K562 (cell line): Measurements from ENCODE around the gene ARMC12. TPM values are rescaled to one million over a fixed set of nuclear protein-coding genes. Genes with fewer than 3 reads are reported as not detected.

ENCODE experiments used
- ATAC-seq: fragments of 200-7000 bp; cut with Tn5 transposase; 3 replicates; pipeline ENCODE4 v1.9.1; 2020; ENCODE audit warnings: moderate library complexity
- BruUV-seq: library from RNA; stranded (reverse); fragments of 400-500 nt; replicated peaks from 2 replicates; lab custom pipeline; 2021; lab: Mats Ljungman, UMichigan
- CTCF ChIA-PET: fragments of 300-600 bp; formaldehyde crosslinking; extraction: SDS; loops from one replicate; lab custom pipeline; 2021; ENCODE audit warnings: low intra/inter-chr PET ratio; lab: Yijun Ruan, JAX
- POLR2A ChIA-PET: fragments of 300-600, 350-650 bp; sonication (Branson Sonifier 250); formaldehyde crosslinking; extraction: SDS; loops from one replicate; lab custom pipeline; 2021; ENCODE audit warnings: antibody characterized with exemption, inconsistent platforms; lab: Yijun Ruan, JAX
- DNase-seq, 4 experiments: peaks; one replicate each; pipeline versions ENCODE4 v3.0.0 to v3.0.0-alpha.2; 2011 to 2018; ENCODE audit warnings: low spot score in 3 of 4, mixed read lengths in 3 of 4; ENCODE audit errors: extremely low read depth in 1 of 4
- FAIRE-seq: peaks from 2 replicates; lab custom pipeline; 2011; peaks lifted over from hg19 to GRCh38; lab: Jason Lieb, UNC
- H2AFZ ChIP-seq: 2 replicates; pipeline ENCODE4 v1.6.0; 2011; ENCODE audit warnings: low read depth, low read length, control low read depth, inconsistent platforms
- H3K27ac ChIP-seq: fragments of 200-600 bp; 3 replicates; pipeline ENCODE4 v1.8.0; 2011; ENCODE audit warnings: low read depth, mild to moderate bottlenecking, control low read depth, inconsistent platforms, low read length, moderate library complexity, mixed read lengths; ENCODE audit errors: extremely low read depth
- H3K27me3 ChIP-seq, 2 experiments: fragments of 300-600 bp in 1 of 2; 2 replicates in 1 of 2; 3 replicates in 1 of 2; pipeline versions ENCODE4 v1.6.0 to v1.8.0; 2011; ENCODE audit warnings: inconsistent platforms in 2 of 2, low read length in 2 of 2, mild to moderate bottlenecking in 1 of 2, mixed read lengths in 1 of 2, moderate library complexity in 1 of 2; ENCODE audit not compliant: control insufficient read depth in 2 of 2, insufficient read depth in 2 of 2
- H3K36me3 ChIP-seq: fragments of 300-600 bp; 3 replicates; pipeline ENCODE4 v1.8.0; 2011; ENCODE audit warnings: mild to moderate bottlenecking, low read length, inconsistent platforms; ENCODE audit not compliant: control insufficient read depth, insufficient read depth
- H3K4me1 ChIP-seq, 2 experiments: fragments of 200-600 bp in 1 of 2; replicated peaks in 1 of 2; 2 replicates in 1 of 2; 3 replicates in 1 of 2; pipeline versions ENCODE4 v1.5.1 to v1.8.0; 2011; ENCODE audit warnings: inconsistent platforms in 2 of 2, low read length in 2 of 2, mild to moderate bottlenecking in 1 of 2, mixed read lengths in 1 of 2, moderate library complexity in 1 of 2; ENCODE audit not compliant: control insufficient read depth in 2 of 2, insufficient read depth in 2 of 2
- H3K4me2 ChIP-seq: 2 replicates; pipeline ENCODE4 v1.6.1; 2011; ENCODE audit warnings: low read length, control low read depth, inconsistent platforms, mixed read lengths; ENCODE audit not compliant: insufficient read depth
- H3K4me3 ChIP-seq: fragments of 200-600 bp; sonication (generic), shearing (Covaris generic); 2 replicates; pipeline ENCODE4 v1.5.1; 2016; ENCODE audit warnings: control low read depth, inconsistent platforms
- H3K79me2 ChIP-seq: fragments of 200-600 bp; 3 replicates; pipeline ENCODE4 v1.8.0; 2011; ENCODE audit warnings: low read length, inconsistent platforms; ENCODE audit not compliant: control insufficient read depth, insufficient read depth
- H3K9ac ChIP-seq, 2 experiments: 2 replicates each; pipeline versions ENCODE4 v1.6.0 to v1.6.1; 2011; ENCODE audit warnings: low read depth in 2 of 2, low read length in 2 of 2, control low read depth in 1 of 2, inconsistent platforms in 1 of 2, mild to moderate bottlenecking in 1 of 2, mixed read lengths in 1 of 2; ENCODE audit not compliant: insufficient read depth in 1 of 2
- H3K9me1 ChIP-seq: one replicate; pipeline ENCODE4 v1.6.0; 2011; ENCODE audit warnings: inconsistent platforms, mild to moderate bottlenecking, low read length, moderate library complexity; ENCODE audit not compliant: control insufficient read depth, insufficient read depth
- H3K9me3 ChIP-seq: replicated peaks from 2 replicates; pipeline ENCODE4 v1.5.1; 2011; ENCODE audit warnings: low read depth, low read length, inconsistent platforms; ENCODE audit not compliant: control insufficient read depth, insufficient read depth
- H4K20me1 ChIP-seq: replicated peaks from 2 replicates; pipeline ENCODE4 v1.6.1; 2011; ENCODE audit warnings: low read length, inconsistent platforms, mixed read lengths; ENCODE audit not compliant: control insufficient read depth, insufficient read depth
- BHLHE40 ChIP-seq: IDR thresholded peaks from 2 replicates; pipeline ENCODE4 v1.6.1; 2011; ENCODE audit warnings: low read length, improper control_type of control experiment
- CTBP1 ChIP-seq: fragments of 450-650 bp; IDR thresholded peaks from 2 replicates; pipeline ENCODE4 v1.6.1; 2016; ENCODE audit warnings: borderline replicate concordance
- CXXC5 ChIP-seq: fragments of 250-450 bp; sonication (Bioruptor Pico); IDR thresholded peaks from 2 replicates; pipeline ENCODE4 v1.8.0; 2022; ENCODE audit warnings: inconsistent platforms, mild to moderate bottlenecking, moderate library complexity
- EZH2 ChIP-seq: IDR thresholded peaks from 2 replicates; pipeline ENCODE4 v1.6.1; 2012; ENCODE audit warnings: low read depth, mild to moderate bottlenecking, inconsistent platforms, low read length, borderline replicate concordance
- HDAC2 ChIP-seq: fragments of 450-650 bp; IDR thresholded peaks from 2 replicates; pipeline ENCODE4 v1.6.1; 2016; ENCODE audit warnings: mild to moderate bottlenecking
- HDAC6 ChIP-seq: IDR thresholded peaks from 2 replicates; pipeline ENCODE4 v1.6.1; 2012; ENCODE audit warnings: low read depth, mild to moderate bottlenecking, control low read depth, inconsistent platforms, low read length, moderate library complexity
- PCBP1 ChIP-seq: fragments of 200-400 bp; formaldehyde crosslinking; IDR thresholded peaks from 2 replicates; pipeline ENCODE4 v1.6.1; 2018; ENCODE audit warnings: mild to moderate bottlenecking, low read depth, low read length; ENCODE audit not compliant: poor library complexity, severe bottlenecking
- PHF20 ChIP-seq: fragments of 450-650 bp; IDR thresholded peaks from 2 replicates; pipeline ENCODE4 v1.6.1; 2018; ENCODE audit not compliant: partially characterized antibody
- POLR2AphosphoS5 ChIP-seq: IDR thresholded peaks from 2 replicates; pipeline ENCODE4 v1.6.1; 2011; ENCODE audit warnings: mild to moderate bottlenecking, low read depth, low read length, moderate library complexity; ENCODE audit not compliant: control insufficient read depth, insufficient read depth
- PRPF4 ChIP-seq: fragments of 200-400 bp; formaldehyde crosslinking; IDR thresholded peaks from one replicate; pipeline ENCODE4 v1.6.1; 2017; ENCODE audit warnings: low read length, low read depth, mild to moderate bottlenecking; ENCODE audit not compliant: insufficient read depth, poor library complexity, severe bottlenecking
- SMAD4 ChIP-seq: fragments of 250-450 bp; sonication (Bioruptor Pico); conservative IDR thresholded peaks from 2 replicates; pipeline ENCODE4 v1.8.0; 2021; ENCODE audit warnings: inconsistent platforms, mild to moderate bottlenecking, moderate library complexity
- SMARCA4 ChIP-seq: fragments of 450-650 bp; IDR thresholded peaks from 2 replicates; pipeline ENCODE4 v1.6.1; 2016
- SPI1 ChIP-seq: IDR thresholded peaks from 2 replicates; pipeline ENCODE4 v1.6.1; 2011; ENCODE audit warnings: low read depth, low read length, control low read depth, borderline replicate concordance
- THRAP3 ChIP-seq: fragments of 450-650 bp; IDR thresholded peaks from 2 replicates; pipeline ENCODE4 v1.6.1; 2016; ENCODE audit warnings: mild to moderate bottlenecking, inconsistent platforms, borderline replicate concordance
- WGBS: fragments of 100-300 bp; shearing (Covaris generic); methylation state at CpG from one replicate; pipeline ENCODE4 v1.1.6; 2016; ENCODE audit warnings: low coverage, mixed read lengths; ENCODE audit not compliant: insufficient coverage; ENCODE audit errors: missing lambda C conversion rate; 5-methylcytosine and 5-hydroxymethylcytosine counted together
- in situ Hi-C: fragments of 300-500 bp; cut with MboI; formaldehyde crosslinking; loops from 4 replicates; pipeline ENCODE4 v1.15.0; 2018; ENCODE audit warnings: inconsistent platforms, mixed read lengths
- intact Hi-C: fragments of 100-400 bp; cut with micrococcal nuclease; formaldehyde crosslinking; loops from 2 replicates; pipeline ENCODE4 v1.14.2; 2022
- polyA plus RNA-seq, 8 experiments: library from polyadenylated mRNA; depleted of rRNA in 4 of 8; stranded (reverse) in 5 of 8; unstranded in 3 of 8; fragments of >200 nt; fragmentation: Nextera tagmentation in 2 of 8; fragmentation: Illumina TruSeq in 1 of 8; extraction: Ambion mirVana in 2 of 8; extraction: Trizol in 1 of 8; gene quantifications; 2 replicates each; pipeline versions ENCODE4 v1.2.1 to v1.2.3, GENCODE V29; 2011 to 2014; ENCODE audit warnings: inconsistent platforms in 1 of 8, missing spikeins in 1 of 8
- total RNA-seq, 7 experiments: library from RNA; depleted of rRNA in 6 of 7; stranded (reverse); fragments of >200 nt in 6 of 7; fragmentation: Illumina TruSeq in 2 of 7; extraction: Trizol in 2 of 7; gene quantifications; 2 replicates each; pipeline versions ENCODE4 v1.2.1 to v1.2.3, GENCODE V29; 2011 to 2021; ENCODE audit warnings: low replicate concordance in 1 of 7
- TF ChIP-seq, protein P1 (sequence below), 3 experiments: IDR thresholded peaks in 2 of 3; conservative IDR thresholded peaks in 1 of 3; 2 replicates each; pipeline ENCODE4 v1.5.1; 2011 to 2012; ENCODE audit warnings: low read length in 3 of 3, mild to moderate bottlenecking in 3 of 3, control low read depth in 2 of 3, improper control_type of control experiment in 1 of 3, inconsistent platforms in 1 of 3, low read depth in 1 of 3, mixed read lengths in 1 of 3, moderate library complexity in 1 of 3; ENCODE audit not compliant: insufficient read depth in 2 of 3

ARMC12 gene
- total and polyA plus RNA-seq, 9 of the 15 experiments (the other 6 are each of a cell fraction or from before 2014, with no cell fraction given), result 0.09 to 0.58 (median 0.31) TPM; not detected in 3

DNA sequence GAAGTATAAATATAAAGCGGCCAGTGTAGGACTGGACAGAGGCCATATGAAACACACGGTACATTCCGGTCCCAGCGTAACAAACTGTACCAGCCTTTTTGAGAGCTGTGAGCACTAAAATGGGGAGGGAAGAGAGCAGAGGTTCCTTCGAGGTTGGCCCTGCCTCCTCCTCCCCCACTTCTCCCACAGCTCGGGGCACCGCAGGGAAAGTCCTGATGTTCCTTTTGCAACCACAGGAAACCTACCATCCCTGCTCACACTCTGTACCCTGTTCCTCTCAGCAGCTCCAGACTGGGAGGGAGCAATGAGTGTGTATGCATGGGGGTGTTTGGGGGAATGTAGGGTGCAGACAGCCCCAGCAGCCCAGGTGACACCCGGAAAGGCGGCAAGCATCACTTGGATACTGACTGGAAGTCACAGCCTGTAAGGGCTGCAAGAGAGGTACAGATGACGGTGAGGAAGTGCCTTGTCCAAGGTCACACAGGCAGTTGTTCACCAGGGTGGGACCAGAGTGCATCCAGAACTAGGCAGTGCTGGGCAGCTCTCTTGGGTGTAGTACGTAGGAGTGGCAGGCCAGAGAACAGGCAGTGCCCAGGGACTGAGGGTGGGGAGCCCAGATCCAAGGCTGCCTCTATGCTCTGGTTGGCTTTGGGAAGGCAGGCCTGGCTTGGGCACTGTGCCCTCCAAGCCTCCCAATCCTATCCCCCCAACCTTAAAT, 11.0 kb upstream of the ARMC12 start (continued):
- TF ChIP-seq, protein P1, sequence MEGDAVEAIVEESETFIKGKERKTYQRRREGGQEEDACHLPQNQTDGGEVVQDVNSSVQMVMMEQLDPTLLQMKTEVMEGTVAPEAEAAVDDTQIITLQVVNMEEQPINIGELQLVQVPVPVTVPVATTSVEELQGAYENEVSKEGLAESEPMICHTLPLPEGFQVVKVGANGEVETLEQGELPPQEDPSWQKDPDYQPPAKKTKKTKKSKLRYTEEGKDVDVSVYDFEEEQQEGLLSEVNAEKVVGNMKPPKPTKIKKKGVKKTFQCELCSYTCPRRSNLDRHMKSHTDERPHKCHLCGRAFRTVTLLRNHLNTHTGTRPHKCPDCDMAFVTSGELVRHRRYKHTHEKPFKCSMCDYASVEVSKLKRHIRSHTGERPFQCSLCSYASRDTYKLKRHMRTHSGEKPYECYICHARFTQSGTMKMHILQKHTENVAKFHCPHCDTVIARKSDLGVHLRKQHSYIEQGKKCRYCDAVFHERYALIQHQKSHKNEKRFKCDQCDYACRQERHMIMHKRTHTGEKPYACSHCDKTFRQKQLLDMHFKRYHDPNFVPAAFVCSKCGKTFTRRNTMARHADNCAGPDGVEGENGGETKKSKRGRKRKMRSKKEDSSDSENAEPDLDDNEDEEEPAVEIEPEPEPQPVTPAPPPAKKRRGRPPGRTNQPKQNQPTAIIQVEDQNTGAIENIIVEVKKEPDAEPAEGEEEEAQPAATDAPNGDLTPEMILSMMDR (IDR thresholded peaks at IDR 0.05 in 2 of 3, conservative IDR thresholded peaks at IDR 0.05 in 1 of 3; ENCODE audit: insufficient read depth in 2 of 3, low read depth in 1 of 3, low read length in 3 of 3), result no peak
- no peak for TF ChIP-seq THRAP3
- peak; percentile 60; the same call in 1 of the 2 replicates for TF ChIP-seq SPI1
- TF ChIP-seq, all 486 proteins: peak for 7

DNA sequence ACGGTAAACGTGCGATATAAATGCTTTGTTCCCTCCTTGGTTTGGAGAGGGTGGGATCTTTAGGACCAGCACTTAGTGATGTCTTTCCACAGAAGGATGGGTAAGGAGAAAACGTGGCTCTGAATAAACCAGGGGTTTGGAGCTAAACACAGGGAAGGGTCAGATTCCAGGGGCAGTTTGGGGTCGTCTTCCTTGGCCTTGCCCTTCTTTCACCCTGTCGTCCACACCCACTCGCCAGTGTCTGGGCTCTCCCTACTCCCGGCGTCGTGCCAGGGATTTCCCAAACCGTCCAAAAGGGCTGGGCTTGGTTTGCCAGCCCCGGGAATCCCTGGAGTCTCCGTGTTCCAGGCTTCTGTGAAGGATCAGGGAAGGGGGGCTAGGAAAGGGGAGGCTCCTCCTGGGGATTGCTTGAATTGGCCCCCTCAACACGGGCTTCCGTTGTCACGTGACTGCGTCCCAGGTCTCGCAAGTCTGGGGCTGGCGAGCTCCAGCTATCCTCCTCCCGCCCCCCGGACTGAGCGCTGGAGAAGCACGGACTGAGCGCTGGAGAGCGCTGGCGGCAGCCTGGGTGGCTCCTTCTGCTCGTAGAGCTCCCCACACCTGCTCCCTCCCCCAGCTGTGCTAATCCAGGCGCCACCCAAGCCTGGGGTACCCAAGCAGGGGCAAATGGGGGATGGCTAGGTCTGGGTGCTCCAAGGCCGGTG, 9.4 kb upstream of the ARMC12 start:
- H3K4me3 ChIP-seq, result peak overlapping the region; percentile 46
- no peaks in the 10 kb centered on the region for H3K36me3 ChIP-seq
- H3K9me1 ChIP-seq, result no peaks in the 10 kb centered on the region
- intact Hi-C loops (no loop called here), in situ Hi-C loops (no loop called here)
- POLR2A ChIA-PET, result interaction anchor here (0.6 to 1.5 kb wide), 18 partner anchors 10 to 1553 kb away, joined by 3 to 5 read pairs (median 4); partner anchors contain the start of gene RPL10A
- WGBS, result 8% methylated on average over 29 of the region's 29 CpGs
- H3K27ac ChIP-seq, result peak overlapping the region; percentile 95
- no peaks in the 10 kb centered on the region for H3K27me3 ChIP-seq
- FAIRE-seq (peak; percentile 44), ATAC-seq (peak; percentile 62), DNase-seq (peak; percentile 78 to 82 (median 82))
- no peaks in the 10 kb centered on the region for H3K9me3 ChIP-seq
- peak overlapping the region; percentile 81 to 95 for H3K9ac ChIP-seq
- BruUV-seq, result TSS peak; percentile 85
- CTCF ChIA-PET, result interaction anchor here (0.6 kb wide), 1 partner anchor 114 kb away, joined by 3 read pairs; no protein-coding TSS in a partner anchor
- peak overlapping the region; percentile 88 for H3K4me2 ChIP-seq
- H3K4me1 ChIP-seq, result peaks cover 56 to 74% of the 10 kb centered on the region in 2 experiments
- no peaks in the 10 kb centered on the region; the same call in 2 of the 3 replicates for H3K79me2 ChIP-seq
- peak overlapping the region; percentile 96 for H2AFZ ChIP-seq
- no peaks in the 10 kb centered on the region for H4K20me1 ChIP-seq
- TF ChIP-seq CTBP1, result no peak; the same call in 1 of the 2 replicates
- TF ChIP-seq PCBP1, result no peak
- no peak for TF ChIP-seq PRPF4
- TF ChIP-seq POLR2AphosphoS5, result peak; percentile 5; the same call in 1 of the 2 replicates
- peak; percentile 87 for TF ChIP-seq BHLHE40
- peak; percentile 60; the same call in 1 of the 2 replicates for TF ChIP-seq HDAC2
- no peak for TF ChIP-seq HDAC6
- TF ChIP-seq PHF20, result peak; percentile 58
- TF ChIP-seq SMARCA4, result 0 out of 2 replicates have a peak, but pooled peaks have one; percentile 10
- peak; percentile 5 for TF ChIP-seq CXXC5 (CRISPR knock-in tag)
- TF ChIP-seq SMAD4, result no peak
- TF ChIP-seq EZH2, result no peak
